Immature natural killer cell (primary cell): ENCODE data around the gene KTI12. TPM values are rescaled to one million over a fixed set of nuclear protein-coding genes. Genes with fewer than 3 reads are reported as not detected.
A peak's percentile ranks its signal among the peaks of the same experiment; 100 is the strongest.

ENCODE experiments used
- DNase-seq, 3 donors: peaks; one replicate each; pipeline ENCODE4 v3.0.0; 2022; ENCODE audit warnings: mixed read lengths in 1 of 3
- H3K27ac Mint-ChIP-seq, 6 donors: one replicate each; pipeline ENCODE4 v1.8.0; 2020; ENCODE audit warnings: mixed read lengths in 6 of 6, mild to moderate bottlenecking in 5 of 6, inconsistent platforms in 4 of 6, moderate library complexity in 3 of 6
- H3K27me3 Mint-ChIP-seq, 3 donors: one replicate each; pipeline ENCODE4 v1.8.0; 2020 to 2021; ENCODE audit warnings: low read depth in 3 of 3, mild to moderate bottlenecking in 3 of 3, mixed read lengths in 3 of 3, moderate library complexity in 3 of 3, inconsistent platforms in 1 of 3
- H3K36me3 Mint-ChIP-seq, 3 donors: one replicate each; pipeline ENCODE4 v1.8.0; 2020; ENCODE audit warnings: mixed read lengths in 3 of 3, inconsistent platforms in 2 of 3, mild to moderate bottlenecking in 2 of 3
- H3K4me1 Mint-ChIP-seq, 2 donors: one replicate each; pipeline ENCODE4 v1.8.0; 2020; ENCODE audit warnings: inconsistent platforms in 2 of 2, mild to moderate bottlenecking in 2 of 2, mixed read lengths in 2 of 2, moderate library complexity in 1 of 2
- H3K4me3 Mint-ChIP-seq, 5 donors: one replicate each; pipeline ENCODE4 v1.8.0; 2020; ENCODE audit warnings: mild to moderate bottlenecking in 5 of 5, mixed read lengths in 5 of 5, inconsistent platforms in 3 of 5, moderate library complexity in 3 of 5
- H3K9me3 Mint-ChIP-seq, 6 donors: one replicate each; pipeline ENCODE4 v1.8.0; 2020; ENCODE audit warnings: mild to moderate bottlenecking in 6 of 6, mixed read lengths in 6 of 6, inconsistent platforms in 4 of 6, moderate library complexity in 3 of 6
- polyA plus RNA-seq, 3 donors: library from polyadenylated mRNA; unstranded; fragments of 300-500 nt; fragmentation: Illumina TruSeq; gene quantifications; one replicate each; pipeline ENCODE4 v1.2.3, GENCODE V29; 2021

Gene KTI12
- polyA plus RNA-seq, 3 donors from 2014 or later: 28.8 to 31.8 (median 29.1) TPM

DNA sequence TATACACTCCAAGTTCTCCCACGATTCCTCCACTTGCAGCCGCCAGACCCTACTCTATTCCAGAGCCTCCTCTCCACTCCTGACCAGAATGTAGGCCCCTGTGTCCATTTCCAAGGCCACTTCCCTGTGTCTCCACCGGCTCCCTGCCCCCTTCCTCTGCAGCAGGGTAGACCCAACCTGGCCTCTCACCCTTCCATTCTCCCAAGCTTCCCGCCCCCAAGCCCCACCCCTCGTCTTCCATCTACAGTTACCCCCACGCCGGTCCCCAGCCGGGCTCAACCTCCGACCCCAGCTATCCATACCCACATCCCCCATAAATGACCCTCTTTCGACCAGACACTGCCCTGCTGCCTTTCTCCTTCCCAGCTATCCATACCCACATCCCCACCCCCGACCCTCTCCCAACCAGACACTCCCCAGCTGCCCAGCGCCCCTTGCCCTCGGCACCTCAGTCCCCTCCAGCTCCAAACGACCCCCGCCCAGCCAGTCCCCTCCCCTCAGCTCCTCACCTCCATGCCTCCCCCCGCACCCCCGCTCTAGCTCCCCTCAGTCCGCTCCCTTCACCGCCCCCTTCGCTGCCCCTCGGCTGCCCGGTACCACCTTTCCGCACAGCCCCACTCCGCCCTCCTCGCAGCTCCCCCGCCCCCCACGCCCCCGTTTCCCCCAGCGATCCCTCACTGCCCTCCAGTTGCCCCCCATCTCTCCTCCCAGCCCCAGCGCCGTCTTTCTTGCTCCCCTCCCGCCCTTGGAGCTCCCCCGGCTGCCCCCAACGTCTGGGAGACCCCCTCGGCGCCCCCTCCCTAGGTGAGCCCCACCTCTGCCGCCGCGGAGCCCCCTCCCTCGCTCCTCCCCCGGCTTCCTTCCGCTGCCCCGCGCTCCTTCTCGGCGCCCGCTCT lies 43.8 kb downstream of the KTI12 start:
- Mint-ChIP-seq H3K4me1 (peaks cover 11% of the 10 kb centered on the region in 2 donors), H3K27me3 (peaks cover 13 to 29% (median 21%) of the 10 kb centered on the region in 3 donors), H3K27ac (no peak overlapping the region), H3K9me3 (peaks cover 0 to 2% (median 0%) of the 10 kb centered on the region in 6 donors), H3K36me3 (peaks cover 0 to 5% (median 0%) of the 10 kb centered on the region in 3 donors), H3K4me3 (peak overlapping the region; percentile 44 to 66 (median 62))
- no peak for DNase-seq

- DNase-seq: no peak
- H3K4me1 Mint-ChIP-seq: peaks cover 11% of the 10 kb centered on the region in 2 donors
- peaks cover 13 to 21% (median 17%) of the 10 kb centered on the region in 3 donors for H3K27me3 Mint-ChIP-seq
- peak overlapping the region in 2 of 5 donors; percentile 27 to 43 for H3K4me3 Mint-ChIP-seq
- peak overlapping the region in 1 of 6 donors; percentile 15 for H3K27ac Mint-ChIP-seq
- H3K9me3 Mint-ChIP-seq: peaks cover 0 to 2% (median 0%) of the 10 kb centered on the region in 6 donors
- H3K36me3 Mint-ChIP-seq: peaks cover 0 to 5% (median 0%) of the 10 kb centered on the region in 3 donors
Observed at GRCh38 chr1:51988254-51988653, 45.4 kb downstream of the KTI12 start.

GRCh38 chr1:51986718-51987117 lies 46.9 kb downstream of the KTI12 start:
- no peak overlapping the region for H3K27ac Mint-ChIP-seq
- H3K4me3 Mint-ChIP-seq: no peak overlapping the region
- peaks cover 0 to 2% (median 0%) of the 10 kb centered on the region in 6 donors for H3K9me3 Mint-ChIP-seq
- peaks cover 10 to 15% (median 10%) of the 10 kb centered on the region in 3 donors for H3K27me3 Mint-ChIP-seq
- peaks cover 0 to 5% (median 0%) of the 10 kb centered on the region in 3 donors for H3K36me3 Mint-ChIP-seq
- no peak for DNase-seq
- peaks cover 9 to 11% of the 10 kb centered on the region in 2 donors for H3K4me1 Mint-ChIP-seq

DNA sequence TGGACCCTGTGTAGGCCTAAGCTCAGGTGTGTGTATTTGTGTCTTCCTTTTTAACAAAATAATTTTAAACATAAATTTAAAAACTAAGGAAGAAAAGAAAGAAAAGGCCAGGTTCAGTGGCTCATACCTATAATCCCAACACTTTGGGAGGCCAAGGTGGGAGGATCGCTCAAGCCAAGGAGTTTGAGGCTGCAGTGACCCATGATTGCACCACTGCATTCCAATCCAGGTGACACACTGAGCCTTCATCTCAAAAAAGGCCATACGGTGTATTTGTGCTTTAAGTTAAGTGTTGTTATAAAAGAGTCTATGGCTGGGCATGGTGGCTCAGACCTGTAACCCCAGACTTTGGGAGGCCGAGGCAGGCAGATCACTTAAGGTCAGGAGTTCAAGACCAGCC lies 51.4 kb downstream of the KTI12 start:
- Mint-ChIP-seq H3K27me3 (peaks cover under 1 to 3% (median 2%) of the 10 kb centered on the region in 3 donors), H3K9me3 (peaks cover 0 to 1% (median 0%) of the 10 kb centered on the region in 6 donors), H3K4me3 (no peak overlapping the region)

More for the DNA sequence above, 51.4 kb downstream of the KTI12 start:
- no peaks in the 10 kb centered on the region for H3K4me1 Mint-ChIP-seq
- H3K27ac Mint-ChIP-seq: no peak overlapping the region
- H3K36me3 Mint-ChIP-seq: no peaks in the 10 kb centered on the region
- no peak for DNase-seq

Other genes with a start within 250 kb of the KTI12 start
- 100 to 1,000 TPM in 1 of 3 donors, 10 to 100 TPM in 2; 66.2 to 101 (median 82.2) TPM for gene NRDC, start 155.1 kb downstream of the KTI12 start, polyA plus RNA-seq
- gene RAB3B, start 43.1 kb downstream of the KTI12 start, polyA plus RNA-seq: not detected
- 100 to 1,000 TPM in 1 of 3 donors, 10 to 100 TPM in 2; 75.1 to 108 (median 78.1) TPM for gene TXNDC12, start 21.4 kb upstream of the KTI12 start, polyA plus RNA-seq
- gene BTF3L4, start 22.5 kb upstream of the KTI12 start, polyA plus RNA-seq: 10 to 100 TPM; 52.6 to 70.0 (median 58.7) TPM
- gene ZFYVE9, start 108.3 kb upstream of the KTI12 start, polyA plus RNA-seq: under 1 TPM in 2 of 3 donors, not detected in 1; 0.28 to 0.87 TPM